ENCODE data around the gene CNBD2.
"Not testable (repeated sequence)": the region's sequence is repeated elsewhere in the genome, so short reads cannot be mapped to it uniquely, and the experiment has no call there.

CNBD2 gene

DNA sequence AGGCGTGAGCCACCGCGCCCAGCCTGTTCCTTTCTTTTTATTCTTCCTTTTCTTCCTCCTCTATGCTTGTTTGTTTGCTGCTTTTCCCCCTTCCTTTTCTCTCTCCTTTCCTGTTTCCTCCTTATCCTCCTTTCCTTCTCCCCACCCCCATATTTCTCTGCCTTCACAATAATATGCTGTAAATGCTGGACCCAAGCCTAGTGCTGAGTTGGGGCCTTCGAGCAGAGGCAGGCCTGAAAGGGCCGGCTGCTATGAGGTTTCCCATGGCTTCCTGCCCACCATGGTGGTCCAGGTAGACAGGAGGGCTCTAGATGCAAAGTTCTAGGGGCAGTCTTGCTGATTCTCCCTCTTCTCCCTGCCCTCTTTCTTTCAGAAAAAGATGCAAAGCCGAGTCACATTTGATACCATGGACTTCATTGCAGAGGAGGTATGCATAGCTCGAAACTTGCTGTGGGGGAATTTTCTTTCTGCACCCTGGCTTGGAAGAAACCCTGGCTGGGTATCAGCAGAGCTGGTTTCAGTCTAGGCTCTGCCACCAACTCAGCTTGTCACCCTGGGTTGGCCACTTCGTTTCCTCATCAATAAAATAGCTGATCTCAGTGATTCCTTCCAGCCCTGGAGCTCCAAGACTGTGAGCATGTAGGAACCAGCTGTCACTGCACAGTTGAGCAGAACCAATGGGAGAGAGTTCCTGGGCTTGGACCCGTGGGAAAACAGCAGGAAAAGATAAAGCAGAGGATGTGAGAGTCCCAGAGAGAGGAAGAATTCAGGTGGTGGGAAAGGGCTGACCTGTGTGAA, 7.4 kb downstream of the CNBD2 start:
- Histone ChIP-seq H3K36me3 (ENCODE audit: control insufficient read depth, insufficient read depth, low read length, severe bottlenecking) (no peaks in the 10 kb centered on the region), H3K9me3 (ENCODE audit: control insufficient read depth, low read length) (no peaks in the 10 kb centered on the region), H3K4me3 (ENCODE audit: low read length) (no peak overlapping the region), H3K9ac (ENCODE audit: low read length) (no peak overlapping the region), H3K4me1 (ENCODE audit: control insufficient read depth, insufficient read depth, low read length) (peaks cover 38% of the 10 kb centered on the region), H3K27me3 (replicated peaks; ENCODE audit: control insufficient read depth, insufficient read depth, low read length) (no peaks in the 10 kb centered on the region)
- no peak for DNase-seq (ENCODE audit: low read depth)

DNA sequence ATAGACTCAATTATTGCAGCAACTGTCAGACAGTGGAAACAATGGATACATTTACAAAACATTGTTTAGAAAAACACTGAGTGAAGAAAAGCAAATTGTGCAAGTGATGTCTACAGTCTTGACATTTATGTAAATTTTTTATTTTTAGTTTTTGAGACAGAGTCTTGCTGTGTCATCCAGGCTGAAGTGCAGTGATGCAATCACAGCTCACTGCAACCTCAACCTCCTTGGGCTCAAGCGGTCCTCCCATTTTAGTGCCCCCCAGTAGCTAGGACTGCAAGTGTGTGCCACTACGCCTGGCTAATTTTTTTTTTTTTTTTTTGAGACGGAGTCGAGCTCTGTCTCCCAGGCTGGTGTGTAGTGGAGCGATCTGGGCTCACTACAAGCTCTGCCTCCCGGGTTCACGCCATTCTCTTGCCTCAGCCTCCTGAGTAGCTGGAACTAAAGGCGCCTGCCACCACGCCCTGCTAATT, 9.7 kb downstream of the CNBD2 start:
- Histone ChIP-seq H3K4me1 (ENCODE audit: control insufficient read depth, insufficient read depth, low read length) (peaks cover 38% of the 10 kb centered on the region), H3K9ac (ENCODE audit: low read length) (peak overlapping the region; percentile 36), H3K9me3 (ENCODE audit: control insufficient read depth, low read length) (no peaks in the 10 kb centered on the region), H3K4me3 (ENCODE audit: low read length) (no peak overlapping the region), H3K36me3 (ENCODE audit: control insufficient read depth, insufficient read depth, low read length, severe bottlenecking) (no peaks in the 10 kb centered on the region), H3K27me3 (replicated peaks; ENCODE audit: control insufficient read depth, insufficient read depth, low read length) (no peaks in the 10 kb centered on the region)
- peak; percentile 70 for DNase-seq (ENCODE audit: low read depth)

DNA sequence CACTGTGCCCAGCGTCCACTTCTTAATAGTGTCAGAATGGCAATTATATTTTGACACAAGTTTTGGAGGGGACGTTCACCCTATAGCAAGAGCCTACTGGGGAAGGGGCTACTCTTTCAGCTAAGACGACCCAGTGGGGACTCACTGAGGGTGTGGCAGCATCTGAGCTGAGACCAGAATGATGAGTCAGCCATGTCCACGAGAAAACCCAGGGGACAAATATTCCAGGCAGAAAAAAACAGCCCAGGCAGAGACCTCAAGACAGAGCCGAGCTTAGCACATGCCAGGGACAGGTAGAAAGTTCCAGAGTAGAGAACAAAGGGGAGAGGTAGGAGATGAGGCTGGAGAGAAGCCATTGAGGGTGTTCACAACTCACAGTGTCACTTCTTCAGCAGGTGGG, 11.2 kb downstream of the CNBD2 start:
- Histone ChIP-seq H3K9me3 (ENCODE audit: control insufficient read depth, low read length) (no peaks in the 10 kb centered on the region), H3K4me1 (ENCODE audit: control insufficient read depth, insufficient read depth, low read length) (peaks cover 38% of the 10 kb centered on the region), H3K9ac (ENCODE audit: low read length) (no peak overlapping the region), H3K27me3 (replicated peaks; ENCODE audit: control insufficient read depth, insufficient read depth, low read length) (no peaks in the 10 kb centered on the region), H3K36me3 (ENCODE audit: control insufficient read depth, insufficient read depth, low read length, severe bottlenecking) (no peaks in the 10 kb centered on the region), H3K4me3 (ENCODE audit: low read length) (no peak overlapping the region)
- peak; percentile 17 for DNase-seq (ENCODE audit: low read depth)

DNA sequence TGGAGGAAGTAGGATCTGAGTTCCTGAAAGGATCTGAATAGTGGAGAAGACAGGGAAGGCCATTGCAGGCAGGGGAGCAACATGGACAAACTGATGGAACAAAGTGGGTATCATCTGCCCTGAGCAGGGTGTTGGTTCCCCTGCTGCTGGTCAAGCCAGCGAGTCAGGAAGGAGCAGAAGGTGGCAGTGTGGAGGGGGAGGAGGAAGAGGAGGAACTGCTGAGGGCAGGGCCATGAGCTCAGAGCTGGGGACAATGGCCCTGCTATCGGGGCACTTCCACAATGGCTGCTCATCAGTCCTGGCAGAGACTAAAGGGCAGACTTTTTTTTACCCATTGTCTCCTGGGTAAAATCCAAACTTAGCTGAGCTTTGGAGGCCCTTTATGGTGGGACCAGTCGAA, 13.6 kb downstream of the CNBD2 start:
- Histone ChIP-seq H3K27me3 (replicated peaks; ENCODE audit: control insufficient read depth, insufficient read depth, low read length) (no peaks in the 10 kb centered on the region), H3K4me3 (ENCODE audit: low read length) (no peak overlapping the region), H3K4me1 (ENCODE audit: control insufficient read depth, insufficient read depth, low read length) (peaks cover 32% of the 10 kb centered on the region), H3K9me3 (ENCODE audit: control insufficient read depth, low read length) (no peaks in the 10 kb centered on the region), H3K36me3 (ENCODE audit: control insufficient read depth, insufficient read depth, low read length, severe bottlenecking) (no peaks in the 10 kb centered on the region), H3K9ac (ENCODE audit: low read length) (no peak overlapping the region)
- no peak for DNase-seq (ENCODE audit: low read depth)

DNA sequence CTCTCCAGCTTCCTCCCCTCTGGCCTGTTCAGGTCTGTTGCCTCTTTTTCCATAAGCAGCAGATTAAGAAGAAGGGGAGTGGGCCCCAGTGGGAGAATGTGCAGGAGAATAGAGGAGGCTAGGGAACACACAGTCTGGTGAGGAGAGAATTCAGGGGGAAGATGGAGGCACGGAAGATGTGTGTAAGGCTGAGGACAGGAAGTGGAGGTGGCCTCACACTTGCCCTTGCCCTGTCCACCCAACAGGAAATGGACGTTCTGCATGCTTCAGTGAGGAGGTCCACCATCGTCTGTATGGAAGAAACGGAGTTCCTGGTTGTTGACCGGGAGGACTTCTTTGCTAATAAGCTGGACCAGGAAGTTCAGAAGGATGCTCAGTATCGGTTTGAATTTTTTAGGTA, 16.0 kb downstream of the CNBD2 start:
- no peak for DNase-seq (ENCODE audit: low read depth)

DNA sequence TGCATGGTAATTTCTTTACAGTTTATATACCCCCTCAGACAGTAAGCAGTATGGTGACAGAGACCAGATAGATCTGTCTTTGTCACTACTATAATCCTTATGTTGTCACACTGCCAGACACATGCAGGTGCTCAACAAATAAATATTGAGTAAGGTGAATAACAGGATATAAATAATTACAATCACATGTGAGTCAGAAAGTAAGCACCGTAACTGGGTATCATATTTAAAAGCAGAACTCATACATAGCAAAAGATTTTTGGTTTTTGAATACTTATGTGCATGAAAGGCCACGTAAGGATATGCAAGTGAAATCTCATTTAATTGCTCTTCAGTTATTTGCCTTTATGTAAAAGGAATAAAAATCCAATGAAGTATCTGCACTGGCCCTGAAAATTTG, 17.4 kb downstream of the CNBD2 start:
- Histone ChIP-seq H3K27me3 (replicated peaks; ENCODE audit: control insufficient read depth, insufficient read depth, low read length) (no peaks in the 10 kb centered on the region), H3K9me3 (ENCODE audit: control insufficient read depth, low read length) (no peaks in the 10 kb centered on the region)

More for the DNA sequence above, 16.0 kb downstream of the CNBD2 start:
- Histone ChIP-seq H3K27me3 (replicated peaks; ENCODE audit: control insufficient read depth, insufficient read depth, low read length) (no peaks in the 10 kb centered on the region), H3K4me1 (ENCODE audit: control insufficient read depth, insufficient read depth, low read length) (peaks cover 13% of the 10 kb centered on the region), H3K4me3 (ENCODE audit: low read length) (no peak overlapping the region), H3K36me3 (ENCODE audit: control insufficient read depth, insufficient read depth, low read length, severe bottlenecking) (no peaks in the 10 kb centered on the region), H3K9me3 (ENCODE audit: control insufficient read depth, low read length) (no peaks in the 10 kb centered on the region), H3K9ac (ENCODE audit: low read length) (no peak overlapping the region)

DNA sequence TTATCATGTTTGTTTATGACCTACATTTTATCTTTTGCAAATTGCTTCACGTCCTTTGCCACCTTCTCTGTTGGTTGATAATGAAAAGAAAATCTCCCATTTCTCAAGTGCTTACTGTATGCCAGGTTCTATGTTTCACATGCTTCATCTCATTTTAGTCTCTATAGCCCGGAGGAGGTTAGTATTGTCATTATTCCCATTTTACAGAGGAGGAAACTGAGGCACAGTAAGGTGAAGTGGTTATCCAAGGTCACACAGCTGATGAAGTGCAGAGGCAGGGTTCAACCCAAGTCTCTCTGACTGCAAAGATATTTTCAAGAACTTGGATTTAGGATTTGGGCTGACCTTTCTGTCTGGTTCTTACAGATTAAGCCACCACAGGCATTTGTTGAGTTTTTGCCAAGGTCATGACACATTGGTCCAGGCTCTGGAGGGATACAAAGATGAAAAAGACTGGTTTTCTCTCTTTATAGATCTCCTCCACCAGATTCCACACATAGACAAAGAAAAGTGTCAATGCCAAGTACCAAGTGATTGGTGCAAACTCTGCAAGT, 20.6 kb downstream of the CNBD2 start:
- Histone ChIP-seq H3K9ac (ENCODE audit: low read length) (no peak overlapping the region), H3K36me3 (ENCODE audit: control insufficient read depth, insufficient read depth, low read length, severe bottlenecking) (no peaks in the 10 kb centered on the region), H3K4me1 (ENCODE audit: control insufficient read depth, insufficient read depth, low read length) (peaks cover 6% of the 10 kb centered on the region), H3K27me3 (replicated peaks; ENCODE audit: control insufficient read depth, insufficient read depth, low read length) (no peaks in the 10 kb centered on the region), H3K9me3 (ENCODE audit: control insufficient read depth, low read length) (no peaks in the 10 kb centered on the region), H3K4me3 (ENCODE audit: low read length) (no peak overlapping the region)
- DNase-seq (ENCODE audit: low read depth): no peak

More for the DNA sequence above, 17.4 kb downstream of the CNBD2 start:
- Histone ChIP-seq H3K36me3 (ENCODE audit: control insufficient read depth, insufficient read depth, low read length, severe bottlenecking) (no peaks in the 10 kb centered on the region), H3K4me3 (ENCODE audit: low read length) (no peak overlapping the region), H3K9ac (ENCODE audit: low read length) (no peak overlapping the region), H3K4me1 (ENCODE audit: control insufficient read depth, insufficient read depth, low read length) (peaks cover 6% of the 10 kb centered on the region)
- DNase-seq (ENCODE audit: low read depth): no peak

DNA sequence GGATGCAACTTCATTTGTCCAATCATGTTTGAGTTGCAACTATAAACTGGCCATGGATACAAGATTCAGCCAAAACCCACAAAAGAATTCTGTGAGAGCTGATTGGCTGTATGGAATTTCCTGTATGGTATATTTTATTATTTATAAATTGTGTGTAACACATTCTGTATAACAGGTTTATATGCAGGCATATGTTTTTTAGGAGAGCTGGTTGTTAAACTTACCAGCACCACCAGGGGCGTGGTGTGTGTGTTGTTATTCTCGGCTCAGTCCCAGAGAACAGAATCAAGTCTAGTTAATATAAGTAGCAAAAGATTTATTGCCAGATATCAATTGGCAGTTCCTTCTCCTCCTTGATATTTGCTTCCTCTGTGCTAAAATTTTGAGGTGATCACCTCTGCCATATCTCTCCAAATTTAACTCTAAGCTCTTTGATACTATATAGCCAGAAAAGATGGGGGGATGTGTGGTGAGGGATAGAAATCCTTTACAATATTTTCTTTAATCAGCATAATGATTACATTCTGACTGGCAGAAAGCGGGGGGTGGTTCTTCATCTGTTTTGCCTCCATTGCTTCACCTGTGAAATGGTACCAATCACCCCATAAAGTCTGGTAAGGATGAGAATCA, 22.9 kb downstream of the CNBD2 start:
- DNase-seq (ENCODE audit: low read depth): peak; percentile 72
- peaks cover 6% of the 10 kb centered on the region for H3K4me1 ChIP-seq (ENCODE audit: control insufficient read depth, insufficient read depth, low read length)
- no peak overlapping the region for H3K9ac ChIP-seq (ENCODE audit: low read length)
- no peaks in the 10 kb centered on the region for H3K27me3 ChIP-seq (replicated peaks; ENCODE audit: control insufficient read depth, insufficient read depth, low read length)
- H3K36me3 ChIP-seq (ENCODE audit: control insufficient read depth, insufficient read depth, low read length, severe bottlenecking): no peaks in the 10 kb centered on the region
- H3K9me3 ChIP-seq (ENCODE audit: control insufficient read depth, low read length): no peaks in the 10 kb centered on the region
- H3K4me3 ChIP-seq (ENCODE audit: low read length): no peak overlapping the region

DNA sequence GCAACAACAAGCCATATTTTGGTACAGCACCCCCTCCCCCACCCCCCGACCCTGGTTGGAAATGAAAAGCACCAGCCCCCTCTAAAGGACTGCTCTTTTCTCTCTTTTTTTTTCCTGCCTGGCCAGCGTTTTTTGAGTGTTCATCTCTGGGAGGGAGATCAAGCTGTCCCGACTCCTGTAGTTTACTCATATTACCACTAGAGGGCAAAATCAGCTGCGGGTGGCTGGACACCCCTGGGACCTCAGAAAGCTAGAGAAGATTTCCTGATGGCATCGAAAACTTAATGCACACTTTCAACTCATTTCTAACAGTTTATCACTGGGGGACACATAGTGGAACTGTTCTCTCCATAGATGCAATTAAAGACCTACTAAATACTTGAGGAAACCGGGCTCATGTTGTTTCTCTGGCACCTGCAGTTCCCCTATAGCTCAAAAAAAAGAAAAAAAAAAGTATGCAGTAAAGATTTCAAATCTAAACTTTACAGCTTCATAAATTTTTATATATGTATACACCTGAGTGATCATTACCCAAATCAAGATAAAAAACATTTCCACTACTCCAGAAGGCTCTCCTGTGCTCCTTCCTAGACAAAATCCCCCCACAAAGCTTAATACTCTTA, 24.4 kb downstream of the CNBD2 start:
- H3K4me1 ChIP-seq (ENCODE audit: control insufficient read depth, insufficient read depth, low read length): peaks cover 6% of the 10 kb centered on the region
- H3K27me3 ChIP-seq (replicated peaks; ENCODE audit: control insufficient read depth, insufficient read depth, low read length): no peaks in the 10 kb centered on the region
- DNase-seq (ENCODE audit: low read depth): peak; percentile 88
- no peak overlapping the region for H3K4me3 ChIP-seq (ENCODE audit: low read length)
- no peaks in the 10 kb centered on the region for H3K9me3 ChIP-seq (ENCODE audit: control insufficient read depth, low read length)
- no peaks in the 10 kb centered on the region for H3K36me3 ChIP-seq (ENCODE audit: control insufficient read depth, insufficient read depth, low read length, severe bottlenecking)
- H3K9ac ChIP-seq (ENCODE audit: low read length): no peak overlapping the region

DNA sequence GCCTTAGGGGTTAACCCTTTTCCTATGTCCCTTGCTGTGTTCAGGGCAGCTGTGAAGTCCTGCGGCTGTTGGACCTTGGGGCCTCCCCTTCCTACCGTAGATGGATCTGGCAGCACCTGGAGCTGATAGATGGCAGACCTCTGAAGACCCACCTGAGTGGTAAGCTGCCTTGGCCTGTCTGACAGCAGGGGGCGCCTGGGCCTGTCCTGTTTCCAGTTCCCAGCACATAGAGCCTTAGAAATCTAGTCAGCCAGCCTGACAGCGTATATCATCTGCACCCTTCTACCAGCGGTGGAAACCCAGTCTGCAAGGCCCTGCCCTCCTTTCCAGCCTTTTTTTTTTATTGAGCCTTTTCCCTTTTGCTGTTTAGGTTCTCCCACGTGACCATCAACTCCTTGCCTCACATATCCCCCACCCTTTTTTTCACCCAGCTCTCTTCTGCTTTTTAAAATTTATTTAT, 26.6 kb downstream of the CNBD2 start:
- peak overlapping the region; percentile 43 for H3K9ac ChIP-seq (ENCODE audit: low read length)
- no peaks in the 10 kb centered on the region for H3K4me1 ChIP-seq (ENCODE audit: control insufficient read depth, insufficient read depth, low read length)
- peak; percentile 93 for DNase-seq (ENCODE audit: low read depth)
- no peaks in the 10 kb centered on the region for H3K9me3 ChIP-seq (ENCODE audit: control insufficient read depth, low read length)
- H3K36me3 ChIP-seq (ENCODE audit: control insufficient read depth, insufficient read depth, low read length, severe bottlenecking): no peaks in the 10 kb centered on the region
- H3K4me3 ChIP-seq (ENCODE audit: low read length): no peak overlapping the region
- H3K27me3 ChIP-seq (replicated peaks; ENCODE audit: control insufficient read depth, insufficient read depth, low read length): no peaks in the 10 kb centered on the region

DNA sequence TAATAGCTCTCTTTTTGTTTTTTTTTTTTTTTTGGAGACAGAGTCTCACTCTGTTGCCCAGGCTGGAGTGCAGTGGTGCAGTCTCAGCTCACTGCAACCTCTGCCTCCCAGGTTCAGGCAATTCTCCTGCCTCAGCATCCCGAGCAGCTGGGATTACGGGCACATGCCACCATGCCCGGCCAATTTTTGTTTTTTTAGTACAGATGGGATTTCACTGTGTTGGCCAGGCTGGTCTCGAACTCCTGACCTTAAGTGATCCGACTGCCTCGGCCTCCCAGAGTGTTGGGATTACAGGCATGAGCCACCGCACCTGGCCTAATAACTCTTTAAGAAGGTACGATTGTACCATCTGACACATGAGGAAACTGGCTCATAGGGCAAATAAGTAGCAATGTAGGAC, 28.1 kb downstream of the CNBD2 start:
- not testable (repeated sequence) for H3K4me1 ChIP-seq (ENCODE audit: control insufficient read depth, insufficient read depth, low read length); H3K9ac ChIP-seq (ENCODE audit: low read length); H3K4me3 ChIP-seq (ENCODE audit: low read length); H3K27me3 ChIP-seq (replicated peaks; ENCODE audit: control insufficient read depth, insufficient read depth, low read length); H3K36me3 ChIP-seq (ENCODE audit: control insufficient read depth, insufficient read depth, low read length, severe bottlenecking); DNase-seq (ENCODE audit: low read depth); H3K9me3 ChIP-seq (ENCODE audit: control insufficient read depth, low read length)
